HG03469 (cell line): Measurements from ENCODE around the gene MARK3.
"Not testable (repeated sequence)": the region's sequence is repeated elsewhere in the genome, so short reads cannot be mapped to it uniquely, and the experiment has no call there.

Experiments
- ATAC-seq: cut with Tn5 transposase; IDR thresholded peaks from one replicate; pipeline ENCODE4 v1.9.1; 2021; ENCODE audit warnings: mild to moderate bottlenecking, moderate library complexity, moderate number of reproducible peaks; ENCODE audit not compliant: unreplicated experiment

MARK3 gene

GRCh38 chr14:103524002-103524935, 139.1 kb downstream of the MARK3 start:
- no peak for ATAC-seq

GRCh38 chr14:103525430-103526246, 140.4 kb downstream of the MARK3 start:
- not testable (repeated sequence) for ATAC-seq

DNA sequence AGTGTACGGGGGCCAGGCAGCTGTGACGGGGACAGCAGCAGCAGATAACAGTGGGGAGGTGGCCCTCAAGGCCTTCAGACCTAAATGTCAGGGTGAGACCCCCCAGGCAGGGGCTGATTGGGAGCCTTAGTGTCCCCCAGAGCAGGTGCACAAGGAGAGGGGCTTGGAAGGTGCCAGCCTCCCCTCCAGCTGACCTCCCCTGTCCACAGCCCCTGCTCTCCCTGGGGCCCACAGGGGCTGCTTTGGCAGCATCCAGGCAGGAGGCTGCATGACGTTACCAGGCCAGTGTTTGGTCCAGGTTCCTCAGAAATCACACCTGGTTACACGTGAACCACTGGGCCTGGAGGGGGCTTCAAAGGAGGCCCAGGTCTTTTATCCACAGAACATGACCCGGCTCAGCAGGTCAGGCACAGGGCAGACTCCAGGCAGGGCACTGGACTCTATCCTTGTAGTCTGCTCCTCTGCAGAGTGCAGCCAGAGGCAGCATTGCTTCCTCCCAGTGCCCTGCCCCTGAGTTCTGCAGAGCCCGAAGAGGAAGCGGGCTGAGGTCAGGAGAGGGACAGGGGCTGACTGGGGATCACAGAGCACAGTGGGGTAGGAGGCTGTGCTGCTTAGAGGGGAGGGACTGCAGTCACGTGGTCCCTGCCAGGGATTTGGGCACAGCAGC, 141.2 kb downstream of the MARK3 start:
- ATAC-seq, result no peak

DNA sequence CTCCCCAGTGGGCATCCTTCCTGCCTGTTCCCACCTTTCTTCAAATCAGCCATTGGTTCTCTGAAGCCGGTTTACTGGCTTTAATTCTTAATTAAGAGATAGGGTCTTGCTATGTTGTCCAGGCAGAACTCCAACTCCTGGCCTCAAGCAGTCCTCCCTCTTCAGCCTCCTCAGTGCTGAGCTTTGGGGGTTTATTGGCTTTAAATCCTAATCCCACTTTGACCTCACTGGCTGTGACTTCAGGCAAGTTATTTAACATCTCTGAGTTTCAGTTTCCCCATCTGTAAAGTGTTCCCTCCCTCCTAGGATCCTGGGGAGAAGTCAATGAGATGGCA, 141.7 kb downstream of the MARK3 start:
- no peak for ATAC-seq

DNA sequence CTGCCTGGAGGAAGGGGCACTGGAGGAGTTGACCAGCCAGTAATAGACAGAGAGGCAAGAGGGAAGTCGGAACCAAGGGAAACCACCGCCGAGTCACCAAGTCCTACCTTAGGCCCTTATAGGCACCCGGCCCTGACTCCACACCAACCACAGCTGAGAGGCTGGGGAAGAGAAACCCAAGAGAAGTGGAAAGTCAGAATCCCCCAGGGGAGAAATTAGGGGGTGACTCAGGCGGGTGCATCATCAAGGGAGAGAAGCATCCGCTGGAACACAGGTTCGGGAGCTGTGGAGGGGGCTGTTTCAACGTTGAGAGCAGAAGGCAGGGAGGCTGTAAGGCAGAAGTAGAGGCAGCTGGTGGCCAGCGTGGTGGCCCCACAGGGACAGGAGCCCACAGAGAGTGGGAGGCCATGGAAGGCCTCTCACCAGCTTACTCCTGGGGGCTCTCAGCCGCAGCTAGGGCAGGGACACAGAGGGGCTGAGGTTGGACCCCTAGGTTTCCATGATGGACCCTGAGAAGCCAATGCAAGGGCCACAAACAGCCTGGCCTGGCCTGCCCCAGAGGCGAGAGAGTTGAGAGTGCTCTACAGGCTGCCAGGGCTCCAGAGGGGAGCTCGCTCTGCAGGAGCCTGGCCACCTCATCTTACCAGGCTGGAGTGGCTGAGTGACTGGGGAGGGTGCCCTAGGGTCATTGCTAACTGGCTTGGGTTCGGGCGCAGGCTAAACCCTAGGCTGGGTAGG, 142.4 kb downstream of the MARK3 start:
- ATAC-seq, result peak; percentile 38

- ATAC-seq, result no peak
Measured at GRCh38 chr14:103528146-103528586, 143.0 kb downstream of the MARK3 start.

- ATAC-seq, result no peak
Measured at GRCh38 chr14:103528587-103529382, 143.6 kb downstream of the MARK3 start, which contains the start of gene TRMT61A. TSS of gene TRMT61A (plus strand) at chr14:103529196. CDS start at chr14:103529979, 783 bp downstream.

- ATAC-seq, result no peak
Measured at GRCh38 chr14:103529383-103530365, 144.5 kb downstream of the MARK3 start.

- no peak for ATAC-seq
Measured at GRCh38 chr14:103530390-103530789, 145.2 kb downstream of the MARK3 start.

GRCh38 chr14:103530831-103531230, 145.6 kb downstream of the MARK3 start:
- ATAC-seq, result no peak

DNA sequence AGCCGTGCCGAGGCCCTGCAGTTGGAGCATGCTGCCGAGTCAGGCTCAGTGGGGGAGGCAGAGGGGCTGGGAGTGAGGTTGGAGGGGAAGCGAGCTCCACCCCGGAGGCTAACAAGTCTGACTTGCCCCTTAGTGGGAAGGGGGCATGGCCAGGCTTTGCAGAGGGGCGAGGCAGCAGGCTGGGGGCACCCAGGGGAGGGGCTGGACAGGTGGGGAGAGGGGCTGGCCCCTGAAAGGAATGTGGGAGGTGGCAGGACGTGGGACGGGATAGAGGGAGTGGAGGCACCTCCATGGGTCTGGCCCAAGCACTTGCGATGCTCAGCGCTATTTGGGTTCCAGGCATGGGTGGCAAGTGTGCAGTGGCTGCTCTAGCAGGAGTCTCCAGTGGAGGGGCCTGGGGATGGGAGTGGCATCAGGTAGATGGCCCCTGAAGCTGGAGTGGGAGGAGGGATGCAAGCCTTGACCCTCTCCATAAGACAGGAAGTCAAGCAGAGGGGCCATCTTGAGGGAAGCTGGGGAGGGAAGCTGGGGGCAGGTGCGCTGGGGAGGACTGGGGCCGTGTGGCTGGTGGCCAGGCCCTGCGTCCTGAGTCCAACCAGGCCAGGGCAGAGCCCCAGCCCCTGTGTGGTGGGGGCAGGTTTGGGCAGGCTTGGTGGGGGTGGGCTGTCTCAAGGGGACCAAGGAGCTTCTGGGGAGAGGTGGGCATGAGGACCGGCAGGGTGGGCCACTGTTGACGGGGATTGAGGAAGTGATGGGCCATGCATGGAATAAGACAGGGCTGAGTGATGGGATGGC, 146.4 kb downstream of the MARK3 start:
- no peak for ATAC-seq

DNA sequence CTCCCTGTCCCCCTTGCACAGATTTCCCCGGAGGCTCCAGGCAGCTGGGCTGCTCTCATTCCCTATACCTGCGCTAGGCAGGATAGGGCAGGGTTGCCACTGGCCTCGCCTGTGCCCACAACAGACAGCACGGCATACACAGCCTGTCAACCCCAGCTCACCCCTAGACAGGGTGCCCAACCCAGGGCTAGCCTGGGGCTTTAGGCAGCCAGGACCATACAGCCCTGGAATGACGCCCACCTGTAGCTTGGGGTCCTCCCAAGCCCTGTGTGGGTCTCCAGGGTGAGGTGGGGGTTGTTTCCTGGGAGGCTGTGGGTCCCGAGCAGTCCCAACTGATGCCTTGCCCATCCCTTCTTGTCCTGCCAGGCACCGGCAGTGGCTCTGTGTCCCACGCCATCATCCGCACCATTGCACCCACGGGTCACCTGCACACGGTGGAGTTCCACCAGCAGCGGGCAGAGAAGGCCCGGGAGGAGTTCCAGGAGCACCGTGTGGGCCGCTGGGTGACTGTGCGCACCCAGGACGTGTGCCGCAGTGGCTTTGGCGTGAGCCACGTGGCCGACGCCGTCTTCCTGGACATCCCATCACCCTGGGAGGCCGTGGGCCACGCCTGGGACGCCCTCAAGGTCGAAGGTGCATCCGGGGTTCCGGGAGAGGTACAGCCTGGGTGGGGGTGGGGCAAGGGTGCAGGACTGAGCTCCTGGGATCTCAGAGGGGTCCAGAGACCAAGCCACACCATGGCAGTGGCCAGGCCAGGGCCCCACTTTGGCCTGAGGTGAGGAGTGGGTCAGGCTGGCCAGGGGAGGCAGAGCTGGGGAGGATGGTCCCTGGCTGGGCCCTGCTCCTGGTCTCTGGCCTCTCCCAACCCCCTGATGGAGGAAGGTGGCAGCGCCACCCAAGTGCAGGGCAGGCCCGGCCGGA, 147.3 kb downstream of the MARK3 start:
- no peak for ATAC-seq

DNA sequence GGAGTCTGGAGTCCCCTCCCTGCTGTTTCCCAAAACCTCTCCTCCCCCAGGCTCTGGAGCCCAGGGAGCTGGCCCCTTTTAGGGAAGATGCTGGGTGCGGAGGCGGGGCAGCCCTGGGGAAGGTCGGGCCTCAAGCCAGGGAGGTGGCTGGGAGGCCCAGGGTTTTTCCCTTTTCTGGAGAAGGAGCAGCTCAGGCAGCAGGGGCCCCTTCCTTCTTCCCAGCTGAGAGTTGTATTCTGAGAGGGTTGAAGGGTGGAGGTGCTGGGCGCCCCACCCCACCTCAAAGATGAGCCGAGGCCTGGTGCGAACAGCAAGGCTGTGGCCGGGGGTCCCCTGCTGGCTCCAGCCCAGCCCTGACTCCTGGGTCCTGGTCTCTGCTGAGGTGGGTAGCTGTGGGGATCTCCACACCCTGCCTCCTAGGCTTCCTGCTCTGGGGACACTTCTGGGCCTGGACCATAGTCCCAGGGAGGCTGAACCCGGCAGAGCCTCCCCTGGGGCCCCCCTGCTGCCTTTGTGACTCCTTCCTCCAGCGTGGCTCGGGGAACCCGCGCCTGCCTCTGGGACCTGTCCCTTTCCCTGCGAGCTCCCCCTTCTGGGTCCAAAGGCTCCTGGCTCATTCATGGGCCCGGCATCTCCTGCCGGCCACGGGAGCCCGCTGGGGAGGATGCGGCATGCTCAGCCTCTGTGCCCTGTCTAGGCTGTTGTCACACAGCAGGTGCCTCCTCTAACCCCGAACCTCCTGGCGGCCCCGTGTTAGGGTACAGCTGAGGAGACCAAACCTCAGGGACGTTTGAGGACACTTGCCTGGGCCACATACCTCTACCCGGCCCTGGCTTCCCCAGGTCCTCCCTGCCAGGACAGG, 148.2 kb downstream of the MARK3 start:
- ATAC-seq, result no peak

DNA sequence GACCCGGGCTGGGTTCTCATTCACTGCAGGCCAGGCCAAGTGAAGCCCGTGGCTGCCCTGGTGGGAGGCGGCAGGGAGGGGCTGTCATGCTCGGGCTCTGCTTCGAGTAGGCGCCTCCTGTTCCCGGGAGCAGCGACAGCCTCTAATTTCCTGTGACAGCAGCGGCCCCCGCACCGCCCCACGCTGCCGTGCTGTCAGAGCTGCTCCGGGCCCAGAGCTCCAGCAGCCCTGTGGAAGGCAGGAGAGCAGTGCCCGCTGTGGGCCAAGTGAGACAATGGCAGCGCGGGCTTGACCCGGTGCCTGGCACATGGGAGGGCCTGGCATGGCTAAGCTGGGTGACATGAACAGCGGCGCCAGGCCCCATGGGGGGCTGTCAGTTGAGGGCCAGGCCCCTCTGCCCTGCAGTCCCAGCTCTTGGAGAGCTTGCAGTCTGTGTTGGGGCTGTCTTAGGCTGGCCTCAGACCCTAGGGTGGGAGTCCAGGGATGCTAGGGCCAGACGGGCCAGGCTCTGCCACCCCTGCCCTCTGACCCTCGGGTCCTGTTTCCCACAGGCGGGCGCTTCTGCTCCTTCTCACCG, 148.9 kb downstream of the MARK3 start:
- ATAC-seq, result no peak

DNA sequence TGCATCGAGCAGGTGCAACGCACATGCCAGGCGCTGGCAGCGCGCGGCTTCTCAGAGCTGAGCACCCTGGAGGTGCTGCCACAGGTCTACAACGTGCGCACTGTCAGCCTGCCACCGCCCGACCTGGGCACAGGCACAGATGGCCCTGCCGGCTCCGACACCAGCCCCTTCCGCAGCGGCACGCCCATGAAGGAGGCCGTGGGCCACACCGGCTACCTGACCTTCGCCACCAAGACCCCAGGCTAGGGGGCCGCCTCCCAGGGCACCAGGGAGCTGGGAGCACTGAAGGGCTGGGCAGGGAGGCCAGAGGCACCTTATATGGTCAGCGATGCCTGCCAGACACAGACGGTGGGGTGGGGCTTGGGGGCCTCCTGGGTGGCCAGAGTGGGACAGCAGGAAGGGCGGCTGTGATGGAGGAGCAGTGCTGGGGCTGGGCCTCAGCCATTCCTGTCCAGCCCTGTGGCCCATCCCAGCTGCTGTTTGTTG, 149.4 kb downstream of the MARK3 start:
- no peak for ATAC-seq
